ENCODE results near the gene ISLR.

Gene ISLR

GRCh38 chr15:74171965-74172541 lies 1.5 kb upstream of the ISLR start:
- DNase-seq (ENCODE audit: low spot score): no peak

- DNase-seq (ENCODE audit: low spot score): no peak
Observed at GRCh38 chr15:74172701-74173379, 670 bp upstream of the ISLR start.

- DNase-seq (ENCODE audit: low spot score): no peak
Observed at GRCh38 chr15:74174219-74174957, 878 bp downstream of the ISLR start.

- no peak for DNase-seq (ENCODE audit: low spot score)
Observed at GRCh38 chr15:74174958-74175253, 1.4 kb downstream of the ISLR start.

- no peak for DNase-seq (ENCODE audit: low spot score)
Observed at GRCh38 chr15:74175271-74176191, 2.0 kb downstream of the ISLR start.

GRCh38 chr15:74176262-74177214 lies 3.0 kb downstream of the ISLR start:
- DNase-seq (ENCODE audit: low spot score): no peak

GRCh38 chr15:74178326-74179100 lies 5.0 kb downstream of the ISLR start:
- DNase-seq (ENCODE audit: low spot score): no peak

GRCh38 chr15:74179101-74179841 lies 5.8 kb downstream of the ISLR start:
- DNase-seq (ENCODE audit: low spot score): no peak

GRCh38 chr15:74179983-74180880 lies 6.7 kb downstream of the ISLR start:
- DNase-seq (ENCODE audit: low spot score): no peak

GRCh38 chr15:74180881-74181602 lies 7.5 kb downstream of the ISLR start:
- no peak for DNase-seq (ENCODE audit: low spot score)

GRCh38 chr15:74182131-74182530 lies 8.6 kb downstream of the ISLR start:
- no peak for DNase-seq (ENCODE audit: low spot score)

- no peak for DNase-seq (ENCODE audit: low spot score)
Observed at GRCh38 chr15:74184582-74185091, 11.1 kb downstream of the ISLR start.

GRCh38 chr15:74185710-74186348 lies 12.3 kb downstream of the ISLR start:
- DNase-seq (ENCODE audit: low spot score): no peak

- DNase-seq (ENCODE audit: low spot score): no peak
Observed at GRCh38 chr15:74188216-74188615, 14.7 kb downstream of the ISLR start.

- DNase-seq (ENCODE audit: low spot score): no peak
Observed at GRCh38 chr15:74191798-74192197, 18.3 kb downstream of the ISLR start.

- DNase-seq (ENCODE audit: low spot score): no peak
Observed at GRCh38 chr15:74192751-74193150, 19.2 kb downstream of the ISLR start.

GRCh38 chr15:74193299-74193718 lies 19.8 kb downstream of the ISLR start:
- DNase-seq (ENCODE audit: low spot score): no peak
